ENCODE data around the gene RRAS2. TPM values are rescaled to one million over a fixed set of nuclear protein-coding genes. Genes with fewer than 3 reads are reported as not detected.

Gene RRAS2
- total and polyA plus RNA-seq, 2 donors (not counting 3 experiments of a cell fraction or from before 2014, with no cell fraction given), result 30.1 to 80.5 TPM

GRCh38 chr11:14253840-14254239, 105.1 kb downstream of the RRAS2 start:
- DNase-seq (ENCODE audit: low read depth, low spot score) (no peak), FAIRE-seq (no peak)
- H3K27ac ChIP-seq (ENCODE audit: insufficient read depth, low read depth, low read length), result no peak overlapping the region
- H3K36me3 ChIP-seq (ENCODE audit: control insufficient read depth in 2 of 2, extremely low read depth in 1 of 2, insufficient read depth in 2 of 2, low read length in 2 of 2), result no peaks in the 10 kb centered on the region
- TF ChIP-seq JUN (IDR thresholded peaks at IDR 0.05; ENCODE audit: borderline replicate concordance, insufficient read depth, insufficient read length, low read depth) (no peak), MAX (IDR thresholded peaks at IDR 0.05; ENCODE audit: insufficient read depth, insufficient read length) (no peak), EZH2 (IDR thresholded peaks at IDR 0.05; ENCODE audit: borderline replicate concordance, low read depth, low read length, severe bottlenecking) (no peak), GATA2 (IDR thresholded peaks at IDR 0.05; ENCODE audit: insufficient read depth, insufficient read length, low read depth, low read length) (no peak)
- no peaks in the 10 kb centered on the region for H4K20me1 ChIP-seq (replicated peaks; ENCODE audit: control insufficient read depth, extremely low read depth, insufficient read depth, low read length)
- no peaks in the 10 kb centered on the region for H3K9me3 ChIP-seq (replicated peaks; ENCODE audit: control insufficient read depth, insufficient read depth, low read length)
- peaks cover 5% of the 10 kb centered on the region for H3K4me1 ChIP-seq (ENCODE audit: control insufficient read depth, extremely low read depth, insufficient read depth, low read length)
- CTCF ChIA-PET, result interaction anchor here (1.2 to 5.3 kb wide), 3 partner anchors 47 to 481 kb away, joined by 3 to 35 read pairs (median 7); no protein-coding TSS in a partner anchor
- H3K4me3 ChIP-seq (replicated peaks in 1 of 3; ENCODE audit: insufficient read depth in 1 of 3, low read depth in 1 of 3, low read length in 3 of 3), result no peak overlapping the region
- no peaks in the 10 kb centered on the region for H3K9me1 ChIP-seq (replicated peaks; ENCODE audit: control insufficient read depth, extremely low read depth, insufficient read depth, low read length)
- no TSS peak for BruUV-seq (replicated peaks)
- dilution Hi-C loops (cut with MboI; ENCODE audit: extremely low pct_ligation_motif_present, low sequenced_read_pairs), result no loop called here
- intact Hi-C loops (cut with micrococcal nuclease), result no loop called here
- H3K79me2 ChIP-seq (ENCODE audit: control insufficient read depth, insufficient read depth, low read length), result no peaks in the 10 kb centered on the region
- peaks cover under 1 to 7% of the 10 kb centered on the region in 2 experiments for H3K27me3 ChIP-seq (ENCODE audit: control insufficient read depth in 2 of 2, insufficient read depth in 2 of 2, low read length in 2 of 2)
- POLR2A ChIA-PET, result no interaction called here
- H2AFZ ChIP-seq (ENCODE audit: low read depth, low read length), result no peak overlapping the region
- no peak overlapping the region for H3K9ac ChIP-seq (replicated peaks; ENCODE audit: extremely low read depth, insufficient read depth, low read length)
- H3K4me2 ChIP-seq (ENCODE audit: insufficient read depth, low read length), result no peak overlapping the region

- ChIA-PET POLR2A (no interaction called here), CTCF (interaction anchor here (1.2 to 5.3 kb wide), 3 partner anchors 47 to 481 kb away, joined by 3 to 35 read pairs (median 7); no protein-coding TSS in a partner anchor)
- intact Hi-C loops (cut with micrococcal nuclease), result no loop called here
- Histone ChIP-seq H3K9me3 (replicated peaks; ENCODE audit: control insufficient read depth, insufficient read depth, low read length) (no peaks in the 10 kb centered on the region), H3K4me2 (ENCODE audit: insufficient read depth, low read length) (no peak overlapping the region), H3K4me1 (ENCODE audit: control insufficient read depth, extremely low read depth, insufficient read depth, low read length) (peaks cover 3% of the 10 kb centered on the region), H2AFZ (ENCODE audit: low read depth, low read length) (no peak overlapping the region), H3K36me3 (ENCODE audit: control insufficient read depth in 2 of 2, extremely low read depth in 1 of 2, insufficient read depth in 2 of 2, low read length in 2 of 2) (no peaks in the 10 kb centered on the region), H4K20me1 (replicated peaks; ENCODE audit: control insufficient read depth, extremely low read depth, insufficient read depth, low read length) (no peaks in the 10 kb centered on the region), H3K9ac (replicated peaks; ENCODE audit: extremely low read depth, insufficient read depth, low read length) (no peak overlapping the region), H3K79me2 (ENCODE audit: control insufficient read depth, insufficient read depth, low read length) (no peaks in the 10 kb centered on the region), H3K27me3 (ENCODE audit: control insufficient read depth in 2 of 2, insufficient read depth in 2 of 2, low read length in 2 of 2) (peaks cover 5 to 10% of the 10 kb centered on the region in 2 experiments), H3K4me3 (replicated peaks in 1 of 3; ENCODE audit: insufficient read depth in 1 of 3, low read depth in 1 of 3, low read length in 3 of 3) (no peak overlapping the region), H3K9me1 (replicated peaks; ENCODE audit: control insufficient read depth, extremely low read depth, insufficient read depth, low read length) (no peaks in the 10 kb centered on the region), H3K27ac (ENCODE audit: insufficient read depth, low read depth, low read length) (no peak overlapping the region)
- dilution Hi-C loops (cut with MboI; ENCODE audit: extremely low pct_ligation_motif_present, low sequenced_read_pairs), result no loop called here
- FAIRE-seq, result no peak
- DNase-seq (ENCODE audit: low read depth, low spot score), result no peak
- TF ChIP-seq MYC (IDR thresholded peaks at IDR 0.05; ENCODE audit: low read depth, low read length), result no peak
- TF ChIP-seq POLR2AphosphoS5 (IDR thresholded peaks at IDR 0.05; ENCODE audit: insufficient read depth, low read depth, low read length), result no peak
- TF ChIP-seq GATA2 (IDR thresholded peaks at IDR 0.05; ENCODE audit: insufficient read depth, insufficient read length, low read depth, low read length), result no peak
- TF ChIP-seq JUN (IDR thresholded peaks at IDR 0.05; ENCODE audit: borderline replicate concordance, insufficient read depth, insufficient read length, low read depth), result no peak
- TF ChIP-seq CTCF (IDR thresholded peaks at IDR 0.05; ENCODE audit: extremely low read depth in 1 of 2, insufficient read depth in 1 of 2, low read depth in 1 of 2, low read length in 2 of 2), result no peak
- TF ChIP-seq POLR2A (IDR thresholded peaks at IDR 0.05; ENCODE audit: low read depth, low read length), result no peak
- TF ChIP-seq EZH2 (IDR thresholded peaks at IDR 0.05; ENCODE audit: borderline replicate concordance, low read depth, low read length, severe bottlenecking), result no peak
- TF ChIP-seq MAX (IDR thresholded peaks at IDR 0.05; ENCODE audit: insufficient read depth, insufficient read length), result no peak
- no peak for TF ChIP-seq FOS (IDR thresholded peaks at IDR 0.05; ENCODE audit: borderline replicate concordance, insufficient read depth, low read length)
- no TSS peak for BruUV-seq (replicated peaks)
Measured at GRCh38 chr11:14253421-14253820, 105.6 kb downstream of the RRAS2 start.

All from endothelial cell of umbilical vein (primary cell).